ENCODE measurements around the gene ASCC2.
"Not testable (repeated sequence)": the region's sequence is repeated elsewhere in the genome, so short reads cannot be mapped to it uniquely, and the experiment has no call there.

ASCC2 gene

DNA sequence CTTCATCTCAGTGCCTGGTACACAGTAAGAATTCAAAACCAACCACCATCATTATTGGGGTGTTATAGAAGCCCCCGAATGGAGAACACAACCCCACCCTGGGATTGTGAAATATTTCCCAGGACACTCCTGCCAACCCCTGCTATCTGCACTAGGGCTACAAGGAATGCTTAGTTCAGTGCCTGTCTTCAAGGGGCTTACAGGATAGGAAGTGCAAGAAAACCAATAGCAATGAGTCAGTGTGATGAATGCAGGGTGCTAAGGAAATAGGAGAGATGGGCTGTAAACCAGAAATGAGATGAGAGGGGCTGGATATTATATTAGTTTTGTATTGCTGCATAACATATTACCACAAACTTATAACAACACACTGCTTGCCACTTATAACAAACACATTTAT lies 965 bp upstream of the ASCC2 start:
- DNase-seq (no peak), ATAC-seq (replicated peaks) (no peak)
- Mint-ChIP-seq H3K27ac (no peak overlapping the region), H3K36me3 (peaks cover 7 to 15% of the 10 kb centered on the region in 2 donors), H3K4me1 (peaks cover 14 to 31% of the 10 kb centered on the region in 2 donors), H3K27me3 (peaks cover 0 to 5% of the 10 kb centered on the region in 2 donors), H3K4me3 (peak overlapping the region in 1 of 2 donors; percentile 89), H3K9me3 (no peaks in the 10 kb centered on the region)

GRCh38 chr22:29838599-29838956 lies 504 bp upstream of the ASCC2 start:
- peaks cover 14 to 31% of the 10 kb centered on the region in 2 donors for H3K4me1 Mint-ChIP-seq
- H3K27ac Mint-ChIP-seq = peak overlapping the region; percentile 98
- peak overlapping the region; percentile 89 to 98 for H3K4me3 Mint-ChIP-seq
- H3K9me3 Mint-ChIP-seq = no peaks in the 10 kb centered on the region
- DNase-seq (no peak), ATAC-seq (replicated peaks) (peak; percentile 26)
- H3K36me3 Mint-ChIP-seq = peaks cover 9 to 17% of the 10 kb centered on the region in 2 donors
- H3K27me3 Mint-ChIP-seq = peaks cover 0 to 5% of the 10 kb centered on the region in 2 donors

- peaks cover 19 to 36% of the 10 kb centered on the region in 2 donors for H3K4me1 Mint-ChIP-seq
- H3K9me3 Mint-ChIP-seq; H3K27ac Mint-ChIP-seq; DNase-seq; ATAC-seq (replicated peaks); H3K27me3 Mint-ChIP-seq: not testable (repeated sequence)
- H3K36me3 Mint-ChIP-seq = peaks cover 9 to 29% of the 10 kb centered on the region in 2 donors
- H3K4me3 Mint-ChIP-seq = peak overlapping the region; percentile 89 to 98
These were observed 1.2 kb downstream of the ASCC2 start for GRCh38 chr22:29836791-29837370.

- ATAC-seq (replicated peaks) (no peak), DNase-seq (no peak)
- H3K36me3 Mint-ChIP-seq = peaks cover 20 to 52% of the 10 kb centered on the region in 2 donors
- H3K27ac Mint-ChIP-seq = no peak overlapping the region
- no peak overlapping the region for H3K4me3 Mint-ChIP-seq
- H3K27me3 Mint-ChIP-seq = no peaks in the 10 kb centered on the region
- peaks cover 23 to 54% of the 10 kb centered on the region in 2 donors for H3K4me1 Mint-ChIP-seq
- H3K9me3 Mint-ChIP-seq = no peaks in the 10 kb centered on the region
These were observed 4.0 kb downstream of the ASCC2 start for GRCh38 chr22:29834046-29834445.

DNA sequence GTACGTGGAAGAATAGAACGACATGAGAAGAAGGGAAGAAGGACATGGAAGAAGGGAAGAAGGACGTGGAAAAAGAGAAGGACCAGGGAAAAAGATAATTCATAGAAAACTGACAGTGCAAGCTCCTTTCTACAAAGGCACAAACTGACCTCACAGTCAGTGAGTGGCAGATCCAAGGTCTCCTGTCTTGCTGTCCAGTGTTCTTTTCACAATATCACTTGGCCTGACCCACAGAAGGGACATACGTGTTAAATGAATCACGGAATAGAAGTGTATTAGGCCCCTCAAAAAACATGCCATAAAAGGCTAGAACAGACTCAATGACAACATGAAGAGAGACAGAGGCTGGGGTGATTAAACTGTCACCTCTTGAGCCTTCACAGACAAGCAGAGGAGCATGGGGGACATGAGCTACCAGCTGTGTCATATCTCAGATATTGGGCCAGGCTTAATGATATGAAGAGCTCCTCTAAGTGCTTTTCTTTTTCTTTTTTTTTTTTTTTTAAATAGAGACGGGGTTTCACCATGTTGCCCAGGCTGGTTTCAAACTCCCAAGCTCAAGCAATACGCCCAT lies 4.6 kb downstream of the ASCC2 start:
- Mint-ChIP-seq H3K36me3 (peaks cover 21 to 53% of the 10 kb centered on the region in 2 donors), H3K4me1 (peaks cover 22 to 53% of the 10 kb centered on the region in 2 donors), H3K27ac (no peak overlapping the region), H3K4me3 (no peak overlapping the region), H3K27me3 (no peaks in the 10 kb centered on the region), H3K9me3 (no peaks in the 10 kb centered on the region)
- DNase-seq (no peak), ATAC-seq (replicated peaks) (no peak)

GRCh38 chr22:29831958-29832357 lies 6.1 kb downstream of the ASCC2 start:
- Mint-ChIP-seq H3K9me3 (no peaks in the 10 kb centered on the region), H3K4me1 (peaks cover 24 to 45% of the 10 kb centered on the region in 2 donors), H3K4me3 (no peak overlapping the region), H3K36me3 (peaks cover 25 to 63% of the 10 kb centered on the region in 2 donors), H3K27me3 (no peaks in the 10 kb centered on the region), H3K27ac (no peak overlapping the region)
- ATAC-seq (replicated peaks) = no peak
- no peak for DNase-seq

DNA sequence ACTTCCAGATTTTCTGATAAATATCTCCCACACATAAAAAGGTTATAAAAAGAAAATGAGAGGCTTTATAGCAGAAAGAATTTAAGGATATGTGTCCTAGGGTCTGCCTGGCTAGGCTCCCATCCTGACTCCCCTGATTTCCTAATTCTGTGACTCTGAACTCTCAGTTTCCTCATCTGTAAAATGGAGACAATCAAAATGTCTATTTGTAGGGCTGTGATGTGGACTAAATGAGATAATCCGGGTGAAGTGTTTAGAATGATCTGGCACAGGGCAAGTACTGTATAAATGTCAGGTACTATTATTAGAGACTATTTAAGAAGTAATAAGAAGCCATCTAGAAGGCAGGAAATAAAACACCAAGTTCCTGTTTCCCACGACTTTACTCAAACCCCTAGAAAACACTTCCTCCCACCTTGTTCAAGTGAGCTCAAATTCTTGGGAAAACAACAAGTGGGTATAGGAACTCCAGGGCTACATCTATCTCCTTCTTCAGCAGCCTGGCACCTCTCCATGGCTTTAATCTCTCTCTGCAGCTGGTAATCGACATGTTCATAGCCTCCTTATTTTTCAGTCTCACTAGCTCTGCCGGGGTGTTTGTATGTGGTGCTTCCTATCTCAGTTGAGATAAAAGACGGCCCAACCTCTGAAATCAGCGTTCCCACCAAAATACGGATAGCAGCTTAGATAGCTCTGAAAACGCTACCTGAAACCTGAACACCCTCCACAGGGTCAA lies 6.7 kb downstream of the ASCC2 start:
- ATAC-seq (replicated peaks) (no peak), DNase-seq (no peak)
- H3K27me3 Mint-ChIP-seq = no peaks in the 10 kb centered on the region
- peaks cover 27 to 63% of the 10 kb centered on the region in 2 donors for H3K36me3 Mint-ChIP-seq
- H3K9me3 Mint-ChIP-seq = no peaks in the 10 kb centered on the region
- H3K4me1 Mint-ChIP-seq = peaks cover 22 to 39% of the 10 kb centered on the region in 2 donors
- H3K27ac Mint-ChIP-seq = no peak overlapping the region
- no peak overlapping the region for H3K4me3 Mint-ChIP-seq

- Mint-ChIP-seq H3K27me3 (no peaks in the 10 kb centered on the region), H3K4me1 (peaks cover 17 to 31% of the 10 kb centered on the region in 2 donors), H3K9me3 (no peaks in the 10 kb centered on the region), H3K36me3 (peaks cover 28 to 60% of the 10 kb centered on the region in 2 donors), H3K27ac (no peak overlapping the region), H3K4me3 (no peak overlapping the region)
- DNase-seq (no peak), ATAC-seq (replicated peaks) (no peak)
These were observed 7.5 kb downstream of the ASCC2 start for GRCh38 chr22:29830585-29830984.

DNA sequence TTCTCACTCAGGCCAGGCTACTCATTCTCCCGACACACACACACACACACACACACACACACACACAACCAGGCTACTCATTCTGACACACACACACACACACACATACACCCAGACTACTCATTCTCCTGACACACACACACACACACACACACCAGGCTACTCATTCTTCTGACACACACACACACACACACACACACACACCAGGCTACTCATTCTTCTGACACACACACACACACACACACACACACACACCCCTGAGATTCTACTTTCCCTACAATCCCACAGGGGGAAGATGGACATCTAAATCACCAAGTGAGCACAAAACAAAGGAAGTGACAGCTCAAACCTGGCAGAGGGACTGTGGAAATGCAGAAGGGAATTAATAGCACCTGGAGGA lies 10.3 kb downstream of the ASCC2 start:
- peaks cover 12 to 29% of the 10 kb centered on the region in 2 donors for H3K4me1 Mint-ChIP-seq
- not testable (repeated sequence) for H3K4me3 Mint-ChIP-seq; DNase-seq; H3K27ac Mint-ChIP-seq; H3K27me3 Mint-ChIP-seq; H3K9me3 Mint-ChIP-seq; ATAC-seq (replicated peaks)
- peaks cover 37 to 63% of the 10 kb centered on the region in 2 donors for H3K36me3 Mint-ChIP-seq

- H3K36me3 Mint-ChIP-seq = peaks cover 41 to 64% of the 10 kb centered on the region in 2 donors
- H3K27me3 Mint-ChIP-seq = no peaks in the 10 kb centered on the region
- no peak for ATAC-seq (replicated peaks)
- H3K27ac Mint-ChIP-seq = no peak overlapping the region
- DNase-seq = no peak
- peaks cover 12 to 26% of the 10 kb centered on the region in 2 donors for H3K4me1 Mint-ChIP-seq
- no peaks in the 10 kb centered on the region for H3K9me3 Mint-ChIP-seq
- no peak overlapping the region for H3K4me3 Mint-ChIP-seq
These were observed 11.0 kb downstream of the ASCC2 start for GRCh38 chr22:29827091-29827490.

DNA sequence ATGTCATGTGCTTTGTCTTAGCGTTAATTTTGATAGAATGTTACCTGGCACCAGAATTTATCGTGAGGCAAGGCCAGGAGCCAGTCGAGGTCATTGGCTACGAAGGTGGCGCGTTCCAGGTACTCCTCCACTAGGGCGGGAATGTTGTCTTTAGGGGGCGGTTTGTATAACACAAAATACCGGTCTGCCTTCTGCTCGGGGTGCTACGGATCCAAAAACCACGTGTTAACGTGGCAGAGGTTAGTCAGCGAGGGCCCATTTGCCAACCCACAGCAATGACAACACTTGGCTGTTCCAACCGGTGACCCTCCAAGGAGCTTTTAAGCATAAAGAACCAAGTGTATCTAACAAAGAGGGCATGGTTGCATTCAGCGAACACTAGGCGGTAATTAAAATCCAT lies 12.5 kb downstream of the ASCC2 start:
- Mint-ChIP-seq H3K4me3 (no peak overlapping the region), H3K9me3 (no peaks in the 10 kb centered on the region), H3K27me3 (no peaks in the 10 kb centered on the region), H3K4me1 (peaks cover 11 to 14% of the 10 kb centered on the region in 2 donors), H3K27ac (no peak overlapping the region), H3K36me3 (peaks cover 48 to 63% of the 10 kb centered on the region in 2 donors)
- ATAC-seq (replicated peaks) (no peak), DNase-seq (no peak)

DNA sequence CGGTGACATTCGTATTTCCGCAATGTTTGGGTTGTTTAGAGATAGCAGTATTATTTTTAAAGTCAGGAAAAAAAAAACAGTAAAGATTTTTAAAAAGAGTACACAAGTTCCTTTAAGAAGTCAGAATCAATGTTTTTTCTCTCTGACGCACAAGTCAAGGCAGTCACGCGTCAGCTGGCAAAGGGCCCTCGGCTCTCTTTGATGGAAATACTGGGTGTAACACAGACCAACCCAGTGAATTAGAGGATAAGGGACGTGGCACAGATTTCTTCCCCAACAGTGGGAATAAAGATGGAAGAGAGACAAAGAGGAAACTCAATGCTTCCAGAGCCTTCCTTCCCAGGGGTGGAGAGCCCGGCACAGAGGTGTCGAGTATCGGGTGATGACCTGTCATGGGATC lies 13.4 kb downstream of the ASCC2 start:
- Mint-ChIP-seq H3K36me3 (peaks cover 46 to 57% of the 10 kb centered on the region in 2 donors), H3K27me3 (no peaks in the 10 kb centered on the region), H3K27ac (no peak overlapping the region), H3K4me1 (peaks cover 5 to 9% of the 10 kb centered on the region in 2 donors), H3K4me3 (no peak overlapping the region), H3K9me3 (no peaks in the 10 kb centered on the region)
- DNase-seq (no peak), ATAC-seq (replicated peaks) (no peak)

DNA sequence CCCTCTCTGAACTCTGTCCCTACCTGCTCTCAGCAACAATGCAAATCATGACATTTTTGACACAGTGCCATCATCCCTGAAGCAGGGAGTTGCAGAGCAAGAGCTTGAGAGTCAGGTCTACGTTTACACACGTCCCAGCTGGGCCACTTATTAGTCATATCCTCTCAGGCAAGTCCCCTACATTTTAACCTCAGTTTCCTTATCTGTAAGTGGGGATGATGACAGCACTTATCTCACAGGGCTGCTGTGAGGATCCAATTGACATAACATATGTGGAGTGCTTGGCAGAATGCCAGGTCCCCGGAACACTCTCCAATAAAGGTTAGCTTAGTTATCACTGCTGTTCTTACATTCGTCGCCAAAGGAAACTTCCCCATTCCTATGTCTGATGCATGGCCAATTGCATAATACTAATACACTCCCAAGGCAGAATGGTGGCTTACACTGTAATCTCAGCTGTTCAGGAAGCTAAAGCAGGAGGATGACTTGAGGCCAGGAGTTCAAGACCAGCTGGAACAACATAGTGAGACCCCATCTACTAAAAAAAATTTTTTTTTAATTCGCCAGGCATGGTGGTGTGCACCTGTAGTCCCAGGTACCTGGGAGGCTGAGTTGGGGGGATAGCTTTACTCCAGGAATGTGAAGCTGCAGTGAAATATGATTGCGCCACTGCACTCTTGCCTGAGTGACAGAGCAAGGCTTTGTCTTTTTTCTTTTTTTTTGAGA lies 16.6 kb downstream of the ASCC2 start:
- peak; percentile 78 to 96 for ATAC-seq (replicated peaks)
- H3K27me3 Mint-ChIP-seq = no peaks in the 10 kb centered on the region
- peak; percentile 18 for DNase-seq
- no peak overlapping the region for H3K4me3 Mint-ChIP-seq
- peak overlapping the region; percentile 31 for H3K27ac Mint-ChIP-seq
- no peaks in the 10 kb centered on the region for H3K9me3 Mint-ChIP-seq
- peaks cover 0 to 4% of the 10 kb centered on the region in 2 donors for H3K4me1 Mint-ChIP-seq
- peaks cover 57 to 63% of the 10 kb centered on the region in 2 donors for H3K36me3 Mint-ChIP-seq

DNA sequence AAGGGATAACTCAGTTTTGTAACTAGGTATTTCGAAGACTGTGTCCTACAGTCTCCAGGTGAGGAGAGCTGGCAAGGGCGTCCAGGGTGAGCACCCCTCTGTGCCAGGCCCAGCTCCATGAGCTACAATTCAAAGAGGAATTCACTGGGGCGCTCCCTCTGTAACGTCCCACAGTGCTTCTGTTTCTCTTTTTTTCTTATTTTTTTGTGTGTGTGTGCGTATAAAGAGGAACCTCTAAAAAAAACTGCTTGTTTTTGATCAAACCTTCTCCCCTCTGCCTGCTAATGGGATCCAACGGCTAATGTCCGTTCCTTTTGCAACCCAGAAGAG lies 17.1 kb downstream of the ASCC2 start:
- peaks cover 0 to 4% of the 10 kb centered on the region in 2 donors for H3K4me1 Mint-ChIP-seq
- ATAC-seq (replicated peaks) (no peak), DNase-seq (no peak)
- H3K36me3 Mint-ChIP-seq = peaks cover 57 to 66% of the 10 kb centered on the region in 2 donors
- no peak overlapping the region for H3K4me3 Mint-ChIP-seq
- H3K27me3 Mint-ChIP-seq = no peaks in the 10 kb centered on the region
- H3K27ac Mint-ChIP-seq = no peak overlapping the region
- H3K9me3 Mint-ChIP-seq = no peaks in the 10 kb centered on the region

Measured in stimulated activated naive B cell treated with anti-CD40 and anti-IgM and Interleukin-4, amounts not matched to agents 10 μg/mL and 1 μg/mL and 100 μg/mL, for 72 hours (primary cell).